ENCODE data around the gene HTATSF1. TPM values are rescaled to one million over a fixed set of nuclear protein-coding genes. Genes with fewer than 3 reads are reported as not detected.
A peak's percentile ranks its signal among the peaks of the same experiment; 100 is the strongest.

The HTATSF1 gene
- total and polyA plus RNA-seq, 9 of the 15 experiments (the other 6 are each of a cell fraction or from before 2014, with no cell fraction given): 2.6 to 87.7 (median 42.2) TPM

DNA sequence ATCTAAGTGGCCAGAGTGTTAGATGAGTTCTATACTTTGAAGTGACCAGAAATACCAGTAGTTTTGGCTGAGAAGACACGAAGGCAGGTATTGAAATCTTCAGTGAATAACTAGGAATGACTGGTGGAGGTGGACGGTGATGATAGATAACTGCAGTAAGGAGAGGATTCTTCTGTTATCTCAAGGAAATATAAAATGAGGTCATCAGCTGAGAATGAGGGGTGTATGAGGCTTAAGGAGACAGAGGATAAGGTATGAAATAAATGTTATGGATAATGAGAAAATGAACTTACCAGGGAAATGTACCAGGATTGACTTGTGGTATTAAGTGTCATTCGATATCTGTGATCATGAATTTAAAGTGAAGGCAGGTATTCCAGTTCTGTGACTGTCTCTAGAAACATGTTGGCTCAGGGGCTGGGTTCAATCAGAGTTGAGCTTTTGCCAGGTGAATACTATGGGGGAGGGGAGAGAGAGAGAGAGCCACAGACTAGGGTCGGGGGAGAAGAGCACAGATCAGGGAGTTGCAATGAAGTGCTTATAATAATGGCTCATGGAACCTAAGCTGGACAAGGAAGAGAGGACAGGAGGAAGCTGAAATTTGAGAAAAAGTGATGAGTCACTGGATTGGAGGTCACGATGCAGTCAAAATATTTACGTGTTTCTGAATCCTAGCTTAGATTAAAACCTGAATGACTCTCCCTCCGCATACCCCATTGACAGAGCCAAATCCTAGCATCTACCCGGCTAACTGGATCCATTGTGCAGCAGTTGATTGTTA, 47.2 kb upstream of the HTATSF1 start:
- WGBS (ENCODE audit: insufficient coverage, low coverage, missing lambda C conversion rate): 1% methylated on average over 6 of the region's 8 CpGs
- ATAC-seq (no peak), FAIRE-seq (no peak), DNase-seq (ENCODE audit: extremely low read depth in 1 of 4, low spot score in 3 of 4) (no peak)
- in situ Hi-C loops (cut with MboI) (no loop called here), intact Hi-C loops (cut with micrococcal nuclease) (no loop called here)
- TF ChIP-seq ZFX (CRISPR knock-in tag; IDR thresholded peaks at IDR 0.05) (no peak), NFE2 (IDR thresholded peaks at IDR 0.05; ENCODE audit: low read depth) (0 out of 2 replicates have a peak, but pooled peaks have one; percentile 22), PTRF (tag; IDR thresholded peaks at IDR 0.05) (no peak), ZNF316 (IDR thresholded peaks at IDR 0.05) (peak; percentile 41), U2AF2 (optimal IDR thresholded peaks at IDR 0.05; ENCODE audit: low read depth, low read length) (no peak), SMAD3 (CRISPR knock-in tag; conservative IDR thresholded peaks at IDR 0.05) (no peak), MYC (IDR thresholded peaks at IDR 0.05; ENCODE audit: low read depth, low read length) (no peak), MYC (CRISPR knock-in tag; IDR thresholded peaks at IDR 0.05; ENCODE audit: borderline replicate concordance, low read depth) (no peak), HDAC1 (IDR thresholded peaks at IDR 0.05) (no peak), MAFG (tag; conservative IDR thresholded peaks at IDR 0.05) (peak; percentile 82), C11orf30 (IDR thresholded peaks at IDR 0.05; ENCODE audit: low read depth) (peak; percentile 41; the same call in 1 of the 2 replicates), PHB2 (IDR thresholded peaks at IDR 0.05; ENCODE audit: low read depth) (no peak), NFE2L1 (tag; IDR thresholded peaks at IDR 0.05; ENCODE audit: borderline replicate concordance, low read depth) (peak; percentile 44; the same call in 1 of the 2 replicates), MAFF (IDR thresholded peaks at IDR 0.05; ENCODE audit: low read length) (peak; percentile 34; the same call in 1 of the 2 replicates), NR4A1 (CRISPR knock-in tag; IDR thresholded peaks at IDR 0.05) (no peak), NR4A1 (tag; IDR thresholded peaks at IDR 0.05) (no peak)
- TF ChIP-seq, protein P1, sequence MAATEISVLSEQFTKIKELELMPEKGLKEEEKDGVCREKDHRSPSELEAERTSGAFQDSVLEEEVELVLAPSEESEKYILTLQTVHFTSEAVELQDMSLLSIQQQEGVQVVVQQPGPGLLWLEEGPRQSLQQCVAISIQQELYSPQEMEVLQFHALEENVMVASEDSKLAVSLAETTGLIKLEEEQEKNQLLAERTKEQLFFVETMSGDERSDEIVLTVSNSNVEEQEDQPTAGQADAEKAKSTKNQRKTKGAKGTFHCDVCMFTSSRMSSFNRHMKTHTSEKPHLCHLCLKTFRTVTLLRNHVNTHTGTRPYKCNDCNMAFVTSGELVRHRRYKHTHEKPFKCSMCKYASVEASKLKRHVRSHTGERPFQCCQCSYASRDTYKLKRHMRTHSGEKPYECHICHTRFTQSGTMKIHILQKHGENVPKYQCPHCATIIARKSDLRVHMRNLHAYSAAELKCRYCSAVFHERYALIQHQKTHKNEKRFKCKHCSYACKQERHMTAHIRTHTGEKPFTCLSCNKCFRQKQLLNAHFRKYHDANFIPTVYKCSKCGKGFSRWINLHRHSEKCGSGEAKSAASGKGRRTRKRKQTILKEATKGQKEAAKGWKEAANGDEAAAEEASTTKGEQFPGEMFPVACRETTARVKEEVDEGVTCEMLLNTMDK (IDR thresholded peaks at IDR 0.05; ENCODE audit: borderline replicate concordance, insufficient read depth, low read depth, low read length, poor library complexity, severe bottlenecking): no peak
- TF ChIP-seq, protein P2, sequence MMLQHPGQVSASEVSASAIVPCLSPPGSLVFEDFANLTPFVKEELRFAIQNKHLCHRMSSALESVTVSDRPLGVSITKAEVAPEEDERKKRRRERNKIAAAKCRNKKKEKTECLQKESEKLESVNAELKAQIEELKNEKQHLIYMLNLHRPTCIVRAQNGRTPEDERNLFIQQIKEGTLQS (IDR thresholded peaks at IDR 0.05): no peak
- TF ChIP-seq, protein P2 (CRISPR knock-in tag; conservative IDR thresholded peaks at IDR 0.05): no peak
- TF ChIP-seq, protein P3, sequence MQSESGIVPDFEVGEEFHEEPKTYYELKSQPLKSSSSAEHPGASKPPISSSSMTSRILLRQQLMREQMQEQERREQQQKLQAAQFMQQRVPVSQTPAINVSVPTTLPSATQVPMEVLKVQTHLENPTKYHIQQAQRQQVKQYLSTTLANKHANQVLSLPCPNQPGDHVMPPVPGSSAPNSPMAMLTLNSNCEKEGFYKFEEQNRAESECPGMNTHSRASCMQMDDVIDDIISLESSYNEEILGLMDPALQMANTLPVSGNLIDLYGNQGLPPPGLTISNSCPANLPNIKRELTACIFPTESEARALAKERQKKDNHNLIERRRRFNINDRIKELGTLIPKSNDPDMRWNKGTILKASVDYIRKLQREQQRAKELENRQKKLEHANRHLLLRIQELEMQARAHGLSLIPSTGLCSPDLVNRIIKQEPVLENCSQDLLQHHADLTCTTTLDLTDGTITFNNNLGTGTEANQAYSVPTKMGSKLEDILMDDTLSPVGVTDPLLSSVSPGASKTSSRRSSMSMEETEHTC (IDR thresholded peaks at IDR 0.05): no peak
- Histone ChIP-seq H3K9me1 (ENCODE audit: control insufficient read depth, insufficient read depth, low read length) (no peaks in the 10 kb centered on the region), H4K20me1 (replicated peaks; ENCODE audit: control insufficient read depth, insufficient read depth, low read length) (no peaks in the 10 kb centered on the region), H3K9ac (ENCODE audit: insufficient read depth in 1 of 2, low read depth in 2 of 2, low read length in 2 of 2) (no peak overlapping the region), H3K4me1 (replicated peaks in 1 of 2; ENCODE audit: control insufficient read depth in 2 of 2, insufficient read depth in 2 of 2, low read length in 2 of 2) (no peaks in the 10 kb centered on the region), H3K27me3 (ENCODE audit: control insufficient read depth in 2 of 2, insufficient read depth in 2 of 2, low read length in 2 of 2) (no peaks in the 10 kb centered on the region), H3K4me2 (ENCODE audit: insufficient read depth, low read length) (no peak overlapping the region), H3K9me3 (replicated peaks; ENCODE audit: control insufficient read depth, insufficient read depth, low read depth, low read length) (no peaks in the 10 kb centered on the region), H3K27ac (ENCODE audit: extremely low read depth, low read depth, low read length) (no peak overlapping the region), H2AFZ (ENCODE audit: low read depth, low read length) (no peak overlapping the region), H3K79me2 (ENCODE audit: control insufficient read depth, insufficient read depth, low read length) (no peaks in the 10 kb centered on the region), H3K36me3 (ENCODE audit: control insufficient read depth, insufficient read depth, low read length) (no peaks in the 10 kb centered on the region), H3K4me3 (no peak overlapping the region)
- ChIA-PET POLR2A (interaction anchor here (0.6 kb wide), 1 partner anchor 460 kb away, joined by 4 read pairs; no protein-coding TSS in a partner anchor), CTCF (ENCODE audit: low intra/inter-chr PET ratio) (no interaction called here)
- BruUV-seq (replicated peaks): no TSS peak

Measured in K562 (cell line).